PC-9 (cell line): ENCODE data around the gene MB. TPM values are rescaled to one million over a fixed set of nuclear protein-coding genes. Genes with fewer than 3 reads are reported as not detected.

Experiments
- BruUV-seq: library from RNA; stranded (reverse); fragments of 400-500 nt; replicated peaks from 2 replicates; lab custom pipeline; 2021; lab: Mats Ljungman, UMichigan
- CTCF ChIA-PET: fragments of 300-600 bp; sonication (Branson Sonifier 250); formaldehyde crosslinking; loops from one replicate; lab custom pipeline; 2022; ENCODE audit warnings: antibody characterized with exemption; lab: Charles Lee
- POLR2A ChIA-PET: fragments of 300-600 bp; sonication (Branson Sonifier 250); formaldehyde crosslinking; loops from one replicate; lab custom pipeline; 2022; ENCODE audit warnings: antibody characterized with exemption; ENCODE audit not compliant: unreplicated experiment; lab: Charles Lee
- DNase-seq, 2 experiments: peaks; one replicate each; pipeline versions ENCODE4 v3.0.0 to v3.0.0-alpha.2; 2015 to 2022; ENCODE audit warnings: mixed read lengths in 1 of 2
- H2AFZ ChIP-seq: fragments of 200-600 bp; sonication (generic); 2 replicates; pipeline ENCODE4 v1.8.1; 2017; ENCODE audit warnings: antibody characterized with exemption
- H3F3A ChIP-seq: fragments of 200-600 bp; sonication (generic); 2 replicates; pipeline ENCODE4 v1.8.1; 2017; ENCODE audit warnings: antibody characterized with exemption, mild to moderate bottlenecking, low read depth; ENCODE audit not compliant: insufficient read depth
- H3K27ac ChIP-seq: fragments of 200-600 bp; sonication (generic); 2 replicates; pipeline ENCODE4 v1.6.1; 2016; ENCODE audit warnings: mixed run types
- H3K27me3 ChIP-seq: fragments of 200-600 bp; sonication (generic); 2 replicates; pipeline ENCODE4 v1.6.1; 2016; ENCODE audit warnings: low read depth, mixed run types; ENCODE audit not compliant: insufficient read depth
- H3K36me3 ChIP-seq: fragments of 200-600 bp; sonication (generic); 2 replicates; pipeline ENCODE4 v1.6.1; 2016; ENCODE audit warnings: low read depth, mixed run types
- H3K4me1 ChIP-seq: fragments of 200-600 bp; sonication (generic); replicated peaks from 2 replicates; pipeline ENCODE4 v1.6.1; 2016; ENCODE audit warnings: mixed run types; ENCODE audit not compliant: insufficient read depth
- H3K4me2 ChIP-seq: fragments of 200-600 bp; sonication (generic); 2 replicates; pipeline ENCODE4 v1.6.1; 2017; ENCODE audit warnings: mixed run types
- H3K4me3 ChIP-seq: fragments of 200-600 bp; sonication (generic); 2 replicates; pipeline ENCODE4 v1.6.1; 2016; ENCODE audit warnings: mixed run types
- H3K79me2 ChIP-seq: fragments of 200-600 bp; sonication (generic); 2 replicates; pipeline ENCODE4 v1.6.1; 2017; ENCODE audit warnings: low read depth, mixed run types
- H3K9me2 ChIP-seq: fragments of 200-600 bp; sonication (generic); 2 replicates; pipeline ENCODE4 v1.8.1; 2017; ENCODE audit warnings: mild to moderate bottlenecking; ENCODE audit not compliant: insufficient read depth
- H3K9me3 ChIP-seq: fragments of 200-600 bp; sonication (generic); 2 replicates; pipeline ENCODE4 v1.8.1; 2016; ENCODE audit warnings: low read depth; ENCODE audit not compliant: insufficient read depth
- H4K20me1 ChIP-seq: fragments of 200-600 bp; sonication (generic); 2 replicates; pipeline ENCODE4 v1.8.1; 2017; ENCODE audit not compliant: insufficient read depth
- EZH2 ChIP-seq: fragments of 200-600 bp; sonication (generic); IDR thresholded peaks from 2 replicates; pipeline ENCODE4 v1.8.0; 2017; ENCODE audit warnings: antibody characterized with exemption, low read depth
- intact Hi-C: fragments of 100-400 bp; cut with micrococcal nuclease; formaldehyde crosslinking; loops from one replicate; pipeline ENCODE4 v1.10.0; 2022; ENCODE audit not compliant: unreplicated experiment
- total RNA-seq: library from RNA; stranded (reverse); gene quantifications from 2 replicates; pipeline ENCODE4 v1.2.3, GENCODE V29; 2021
- TF ChIP-seq, protein P1 (sequence below): fragments of 200-600 bp; sonication (generic); conservative IDR thresholded peaks from 2 replicates; pipeline ENCODE4 v1.6.1; 2017; ENCODE audit warnings: mixed run types, antibody characterized with exemption, mild to moderate bottlenecking, moderate library complexity

The MB gene
- total RNA-seq, 1 experiment from 2014 or later: 5.0 TPM

DNA sequence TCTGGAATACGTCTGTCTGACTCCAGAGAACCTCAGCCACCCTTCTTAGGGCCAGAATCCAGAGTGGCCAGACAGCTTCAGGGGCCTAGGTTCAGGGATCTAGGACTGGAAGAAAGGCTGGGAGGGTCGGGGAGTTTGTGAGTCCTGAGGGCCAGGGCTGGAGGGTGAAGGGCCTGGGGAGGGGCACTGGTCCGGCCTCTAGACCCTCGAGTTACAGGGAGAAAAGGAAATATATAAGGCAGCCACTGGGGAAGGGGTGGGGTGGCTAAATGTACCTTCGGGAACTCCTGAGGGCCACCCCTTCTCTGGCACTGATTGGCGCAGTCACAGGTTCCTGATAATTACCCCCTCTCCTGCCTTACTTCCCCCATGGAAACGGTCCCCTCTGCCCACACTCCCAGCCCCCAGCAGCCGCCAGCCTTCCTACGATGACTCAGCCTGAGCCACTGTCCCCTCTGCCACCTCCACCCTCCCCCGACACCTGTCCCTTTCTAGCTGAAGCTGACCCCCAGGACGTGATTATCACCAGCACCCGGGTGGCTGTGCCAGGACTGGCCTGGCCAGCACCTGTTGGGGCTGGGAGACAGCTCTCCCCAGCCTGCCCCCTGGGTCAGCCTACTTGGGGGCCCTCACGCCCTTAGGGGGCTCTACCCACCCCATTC is 26.4 kb downstream of the MB start:
- intact Hi-C loops: no loop called here
- Histone ChIP-seq H3K9me2 (no peaks in the 10 kb centered on the region), H3K79me2 (peaks cover 26% of the 10 kb centered on the region), H3K4me1 (peaks cover 76% of the 10 kb centered on the region), H3K9me3 (no peaks in the 10 kb centered on the region; the same call in 1 of the 2 replicates), H4K20me1 (no peaks in the 10 kb centered on the region), H3K27ac (peak overlapping the region; percentile 98), H3F3A (peaks cover 50% of the 10 kb centered on the region), H3K27me3 (no peaks in the 10 kb centered on the region), H3K4me2 (peak overlapping the region; percentile 65), H2AFZ (peak overlapping the region; percentile 46; the same call in 1 of the 2 replicates), H3K4me3 (peak overlapping the region; percentile 5; the same call in 1 of the 2 replicates), H3K36me3 (no peaks in the 10 kb centered on the region)
- no TSS peak for BruUV-seq
- TF ChIP-seq EZH2: no peak
- TF ChIP-seq, protein P1, sequence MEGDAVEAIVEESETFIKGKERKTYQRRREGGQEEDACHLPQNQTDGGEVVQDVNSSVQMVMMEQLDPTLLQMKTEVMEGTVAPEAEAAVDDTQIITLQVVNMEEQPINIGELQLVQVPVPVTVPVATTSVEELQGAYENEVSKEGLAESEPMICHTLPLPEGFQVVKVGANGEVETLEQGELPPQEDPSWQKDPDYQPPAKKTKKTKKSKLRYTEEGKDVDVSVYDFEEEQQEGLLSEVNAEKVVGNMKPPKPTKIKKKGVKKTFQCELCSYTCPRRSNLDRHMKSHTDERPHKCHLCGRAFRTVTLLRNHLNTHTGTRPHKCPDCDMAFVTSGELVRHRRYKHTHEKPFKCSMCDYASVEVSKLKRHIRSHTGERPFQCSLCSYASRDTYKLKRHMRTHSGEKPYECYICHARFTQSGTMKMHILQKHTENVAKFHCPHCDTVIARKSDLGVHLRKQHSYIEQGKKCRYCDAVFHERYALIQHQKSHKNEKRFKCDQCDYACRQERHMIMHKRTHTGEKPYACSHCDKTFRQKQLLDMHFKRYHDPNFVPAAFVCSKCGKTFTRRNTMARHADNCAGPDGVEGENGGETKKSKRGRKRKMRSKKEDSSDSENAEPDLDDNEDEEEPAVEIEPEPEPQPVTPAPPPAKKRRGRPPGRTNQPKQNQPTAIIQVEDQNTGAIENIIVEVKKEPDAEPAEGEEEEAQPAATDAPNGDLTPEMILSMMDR: no peak
- CTCF ChIA-PET: interaction anchor here (0.6 to 0.9 kb wide), 3 partner anchors 37 to 333 kb away, joined by 3 read pairs; no protein-coding TSS in a partner anchor
- peak; percentile 71 to 87 for DNase-seq
- POLR2A ChIA-PET: interaction anchor here (0.7 kb wide), 1 partner anchor 340 kb away, joined by 24 read pairs; no protein-coding TSS in a partner anchor

DNA sequence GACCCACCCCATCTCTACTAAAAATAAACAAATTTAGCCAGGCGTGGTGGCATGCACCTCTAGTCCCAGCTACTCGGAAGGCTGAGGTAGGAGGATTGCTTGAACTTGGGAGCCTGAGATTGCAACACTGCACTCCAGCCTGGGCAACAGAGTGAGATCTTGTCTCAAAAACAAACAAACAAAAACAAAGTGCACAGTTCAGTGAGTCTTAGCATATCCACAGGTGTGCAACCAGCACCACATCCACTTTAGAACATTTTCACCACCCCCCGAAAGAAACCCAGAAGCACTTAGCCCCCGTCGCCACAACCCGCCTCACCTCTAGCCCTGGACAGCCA is 27.4 kb downstream of the MB start:
- Histone ChIP-seq H3K79me2 (peaks cover 36% of the 10 kb centered on the region), H3K36me3 (no peaks in the 10 kb centered on the region), H3K27ac (peak overlapping the region; percentile 98), H3F3A (peaks cover 56% of the 10 kb centered on the region), H3K27me3 (no peaks in the 10 kb centered on the region), H3K4me2 (peak overlapping the region; percentile 65), H3K9me3 (no peaks in the 10 kb centered on the region), H3K4me1 (peaks cover 86% of the 10 kb centered on the region), H3K9me2 (no peaks in the 10 kb centered on the region), H2AFZ (no peak overlapping the region), H4K20me1 (no peaks in the 10 kb centered on the region), H3K4me3 (peak overlapping the region; percentile 5; the same call in 1 of the 2 replicates)
- intact Hi-C loops: loop anchor here (1.0 to 2.0 kb wide), 6 partner anchors 13 to 535 kb away; no protein-coding TSS in a partner anchor
- BruUV-seq: TSS peak; percentile 23
- CTCF ChIA-PET: interaction anchor here (0.6 kb wide), 2 partner anchors 159 to 686 kb away, joined by 4 to 10 read pairs; no protein-coding TSS in a partner anchor
- TF ChIP-seq EZH2: no peak
- TF ChIP-seq, protein P1: no peak
- POLR2A ChIA-PET: interaction anchor here (0.5 to 1.1 kb wide), 2 partner anchors 33 to 246 kb away, joined by 10 to 18 read pairs; no protein-coding TSS in a partner anchor
- no peak for DNase-seq

DNA sequence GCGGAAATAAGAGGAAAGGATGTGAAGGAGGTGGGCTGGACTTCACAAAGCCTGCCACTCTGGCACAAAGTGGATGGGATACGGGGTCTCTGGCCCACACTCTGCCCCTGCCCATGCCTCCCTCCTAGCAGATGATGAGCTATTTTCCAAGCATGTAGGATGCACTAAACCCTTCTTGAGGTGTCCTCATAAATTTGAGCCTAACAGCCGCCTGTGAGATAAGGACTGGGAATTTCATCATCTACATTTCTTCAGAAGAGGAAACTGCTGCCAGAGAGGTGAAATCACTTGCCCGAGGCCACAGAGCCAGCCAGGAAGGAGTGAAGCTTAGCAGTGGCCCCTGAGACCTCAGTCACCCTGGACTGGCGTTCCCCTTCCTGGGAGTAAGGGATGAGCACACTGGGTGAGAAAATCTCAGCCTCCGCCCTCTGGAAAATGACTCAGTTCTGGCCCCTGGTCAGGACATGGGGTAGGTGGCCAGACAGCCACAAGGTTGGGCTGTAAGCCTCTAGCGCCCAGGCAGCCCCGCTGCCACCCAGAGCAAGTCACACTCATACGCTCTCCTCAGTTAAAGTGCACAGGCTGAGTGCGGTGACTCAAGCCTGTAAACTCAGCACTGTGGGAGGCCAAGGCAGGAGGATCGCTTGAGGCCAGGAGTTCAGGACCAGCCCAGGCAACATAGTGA is 27.9 kb downstream of the MB start:
- Histone ChIP-seq H3K4me2 (peak overlapping the region; percentile 86), H3K4me1 (peaks cover 90% of the 10 kb centered on the region), H3K4me3 (peak overlapping the region; percentile 62; the same call in 1 of the 2 replicates), H3K79me2 (peaks cover 41% of the 10 kb centered on the region), H2AFZ (no peak overlapping the region), H3K36me3 (0 out of 2 replicates have a peak, but pooled peaks cover 3% of the 10 kb centered on the region), H3K27ac (peak overlapping the region; percentile 98), H4K20me1 (no peaks in the 10 kb centered on the region), H3K9me3 (no peaks in the 10 kb centered on the region), H3K27me3 (no peaks in the 10 kb centered on the region), H3F3A (peaks cover 61% of the 10 kb centered on the region), H3K9me2 (no peaks in the 10 kb centered on the region)
- DNase-seq: peak; percentile 96 to 100
- intact Hi-C loops: loop anchor here (1.0 to 2.0 kb wide), 6 partner anchors 13 to 536 kb away; no protein-coding TSS in a partner anchor
- TF ChIP-seq EZH2: no peak
- TF ChIP-seq, protein P1: no peak
- POLR2A ChIA-PET: interaction anchor here (0.5 to 1.1 kb wide), 3 partner anchors 13 to 246 kb away, joined by 3 to 18 read pairs (median 10); no protein-coding TSS in a partner anchor
- CTCF ChIA-PET: interaction anchor here (0.6 to 0.8 kb wide), 3 partner anchors 159 to 686 kb away, joined by 3 to 10 read pairs (median 4); no protein-coding TSS in a partner anchor
- BruUV-seq: no TSS peak
